GM12878 (cell line): Measurements from ENCODE around the gene MYCBP2.

Experiments
- EGR1 ChIP-seq, 2 experiments: IDR thresholded peaks; 1 replicate in 1 of 2; 2 replicates in 1 of 2; pipeline ENCODE4 v1.6.1; 2011 to 2012; ENCODE audit warnings: low read depth in 2 of 2, low read length in 2 of 2, borderline replicate concordance in 1 of 2, mild to moderate bottlenecking in 1 of 2, moderate library complexity in 1 of 2
- TF ChIP-seq, protein P1 (sequence below), 3 experiments: IDR thresholded peaks in 2 of 3; conservative IDR thresholded peaks in 1 of 3; 2 replicates each; pipeline ENCODE4 v1.5.1; 2011; ENCODE audit warnings: low read depth in 3 of 3, low read length in 3 of 3, mild to moderate bottlenecking in 3 of 3, control low read depth in 2 of 3, moderate library complexity in 2 of 3, inconsistent platforms in 1 of 3, mixed read lengths in 1 of 3; ENCODE audit not compliant: control insufficient read depth in 2 of 3, insufficient read depth in 1 of 3; ENCODE audit errors: extremely low read depth in 1 of 3

GRCh38 chr13:77310161-77310560 is 16.7 kb downstream of the MYCBP2 start:
- TF ChIP-seq EGR1 (IDR thresholded peaks at IDR 0.05; ENCODE audit: borderline replicate concordance in 1 of 2, low read depth in 2 of 2, low read length in 2 of 2) = no peak
- TF ChIP-seq, protein P1, sequence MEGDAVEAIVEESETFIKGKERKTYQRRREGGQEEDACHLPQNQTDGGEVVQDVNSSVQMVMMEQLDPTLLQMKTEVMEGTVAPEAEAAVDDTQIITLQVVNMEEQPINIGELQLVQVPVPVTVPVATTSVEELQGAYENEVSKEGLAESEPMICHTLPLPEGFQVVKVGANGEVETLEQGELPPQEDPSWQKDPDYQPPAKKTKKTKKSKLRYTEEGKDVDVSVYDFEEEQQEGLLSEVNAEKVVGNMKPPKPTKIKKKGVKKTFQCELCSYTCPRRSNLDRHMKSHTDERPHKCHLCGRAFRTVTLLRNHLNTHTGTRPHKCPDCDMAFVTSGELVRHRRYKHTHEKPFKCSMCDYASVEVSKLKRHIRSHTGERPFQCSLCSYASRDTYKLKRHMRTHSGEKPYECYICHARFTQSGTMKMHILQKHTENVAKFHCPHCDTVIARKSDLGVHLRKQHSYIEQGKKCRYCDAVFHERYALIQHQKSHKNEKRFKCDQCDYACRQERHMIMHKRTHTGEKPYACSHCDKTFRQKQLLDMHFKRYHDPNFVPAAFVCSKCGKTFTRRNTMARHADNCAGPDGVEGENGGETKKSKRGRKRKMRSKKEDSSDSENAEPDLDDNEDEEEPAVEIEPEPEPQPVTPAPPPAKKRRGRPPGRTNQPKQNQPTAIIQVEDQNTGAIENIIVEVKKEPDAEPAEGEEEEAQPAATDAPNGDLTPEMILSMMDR (IDR thresholded peaks at IDR 0.05 in 2 of 3, conservative IDR thresholded peaks at IDR 0.05 in 1 of 3; ENCODE audit: control insufficient read depth in 2 of 3, extremely low read depth in 1 of 3, insufficient read depth in 1 of 3, low read depth in 3 of 3, low read length in 3 of 3) = no peak
